GM21717 (cell line): Measurements from ENCODE around the gene CEP41.

Source experiments
- ATAC-seq: cut with Tn5 transposase; IDR thresholded peaks from one replicate; pipeline ENCODE4 v1.9.1; 2021; ENCODE audit warnings: mild to moderate bottlenecking, moderate library complexity; ENCODE audit not compliant: unreplicated experiment

CEP41 gene

DNA sequence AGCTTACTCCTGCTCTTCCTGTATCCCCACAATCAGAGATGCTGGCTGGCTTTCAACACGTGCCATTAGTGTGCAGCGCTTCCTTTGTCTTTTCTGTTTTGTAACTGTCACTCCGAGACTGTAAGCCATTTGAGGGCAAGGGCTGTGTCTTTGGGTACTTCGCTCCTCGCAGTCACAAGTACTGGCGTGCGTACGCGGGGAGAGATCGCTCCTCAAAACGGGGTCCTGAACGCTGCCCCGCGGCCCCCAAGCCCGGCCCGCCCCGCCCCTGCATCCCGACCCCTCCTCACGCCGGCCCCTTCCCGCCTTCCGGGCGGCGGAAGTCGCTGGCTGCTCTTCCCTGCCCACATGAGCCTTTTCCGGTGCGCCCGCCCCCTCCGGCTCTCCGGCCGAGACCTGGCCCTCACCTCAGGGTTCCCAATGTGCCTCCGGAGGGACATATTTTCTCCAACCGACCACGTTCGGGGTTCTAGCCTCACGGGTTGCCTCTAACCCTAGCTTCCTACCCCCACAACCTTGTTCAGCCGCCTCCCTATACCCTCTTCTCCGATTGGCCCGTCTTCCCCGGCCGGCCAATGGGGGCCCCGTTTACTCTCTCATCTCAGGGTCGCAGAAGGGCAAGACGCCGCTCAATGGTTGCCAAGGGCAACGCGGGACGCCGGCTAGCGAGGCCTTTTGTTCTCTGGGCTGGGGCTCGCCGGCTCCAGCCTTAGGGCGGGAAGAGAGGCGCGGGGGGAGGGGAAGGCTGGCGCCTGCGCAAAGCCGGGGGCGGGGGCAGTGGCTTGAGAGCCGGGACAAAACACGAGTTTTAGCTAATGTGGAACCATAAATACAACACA is at the start of gene CEP41:
Gene CEP41 (minus strand): TSS at position 490 of the 839 bp plus-strand sequence. CDS start 50 bp downstream, at position 440.
- peak; percentile 99 for ATAC-seq

DNA sequence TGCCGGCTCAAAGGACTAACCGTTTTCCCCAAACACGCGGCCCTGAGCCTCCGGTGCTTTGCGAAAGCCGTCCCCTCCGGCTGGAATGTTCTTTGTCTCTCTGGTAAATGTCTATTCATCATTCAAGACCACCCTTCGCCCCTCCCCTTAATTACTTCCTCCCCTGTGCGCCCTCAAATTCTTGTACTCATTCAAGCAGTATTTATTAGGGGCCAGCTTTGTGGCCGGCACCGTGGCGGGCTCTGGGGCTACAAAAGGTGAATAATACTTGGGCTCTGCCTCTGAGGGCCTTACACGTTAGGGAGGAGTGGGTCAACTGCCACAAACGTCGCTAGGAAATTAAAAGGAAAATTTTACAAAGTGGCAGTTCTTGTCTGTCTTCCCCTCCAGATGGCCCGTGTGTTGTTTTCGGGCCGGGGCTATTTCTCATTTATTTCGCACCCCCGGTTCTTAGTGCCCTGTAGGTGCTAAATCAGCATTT is 49.5 kb upstream of the CEP41 start:
- ATAC-seq = no peak

DNA sequence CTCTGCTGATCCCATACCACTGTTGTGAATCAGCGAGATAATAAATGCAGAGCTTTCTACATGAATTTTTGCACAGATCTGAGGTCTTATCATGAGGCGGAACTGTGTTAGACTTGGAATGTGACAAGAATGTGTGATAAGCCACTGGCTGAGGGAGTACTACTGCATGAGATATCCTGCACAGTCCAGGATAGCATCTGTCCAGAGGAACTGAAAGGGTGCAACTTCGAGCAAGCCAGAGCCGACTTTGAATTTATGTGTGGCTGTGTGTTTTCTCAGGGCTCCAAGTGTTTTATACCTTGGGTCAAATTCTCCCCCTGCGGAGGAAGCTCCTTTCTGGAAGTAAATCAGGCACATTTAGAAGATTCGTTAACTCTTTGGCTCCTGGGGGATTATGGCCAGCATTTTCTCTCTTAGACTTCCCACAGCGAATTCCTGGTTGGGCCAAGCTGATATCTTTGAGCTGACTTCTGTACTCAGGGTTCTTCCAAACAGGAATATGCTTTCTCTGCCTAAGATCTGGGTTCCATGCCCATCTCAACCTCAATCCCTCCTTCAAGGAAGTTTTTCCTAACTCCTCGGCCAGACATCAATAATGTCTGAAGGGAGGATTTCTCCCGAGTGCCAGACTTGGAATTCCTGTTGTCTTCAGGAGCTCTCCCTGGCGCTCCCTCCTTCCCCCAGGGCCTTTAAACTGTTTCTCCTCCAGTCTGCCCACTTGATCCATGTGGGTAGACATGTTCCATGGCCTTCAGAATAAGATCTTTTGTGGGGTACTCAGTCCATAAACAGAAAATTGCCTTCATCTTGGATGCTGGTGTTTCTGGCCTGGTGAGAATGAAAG is 48.5 kb upstream of the CEP41 start:
- no peak for ATAC-seq

GRCh38 chr7:130488392-130489139 is 47.8 kb upstream of the CEP41 start:
- no peak for ATAC-seq

DNA sequence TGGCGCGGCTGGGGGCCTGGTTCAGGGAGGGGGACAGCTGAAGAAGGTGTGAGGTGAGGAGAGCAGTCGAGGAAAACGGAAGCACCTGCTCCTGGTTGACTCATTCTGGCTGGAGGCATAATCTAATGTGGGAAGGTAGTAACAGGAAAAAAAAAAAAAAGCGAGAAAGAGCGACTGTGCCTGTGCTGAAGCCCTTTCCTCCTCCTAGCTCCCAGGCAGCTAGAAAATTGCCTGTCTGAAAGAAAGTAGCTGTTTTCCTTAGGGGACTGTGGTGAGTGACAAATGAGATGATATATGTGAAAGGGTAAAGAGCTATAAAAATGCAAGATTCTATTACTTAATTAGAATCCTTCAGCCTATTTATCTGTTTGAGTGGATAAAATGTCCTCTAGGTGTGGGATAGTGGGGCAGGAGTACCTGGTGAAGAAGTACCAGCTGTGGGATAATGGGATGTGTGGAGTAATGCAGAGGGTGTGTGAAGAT is 46.2 kb upstream of the CEP41 start:
- no peak for ATAC-seq

DNA sequence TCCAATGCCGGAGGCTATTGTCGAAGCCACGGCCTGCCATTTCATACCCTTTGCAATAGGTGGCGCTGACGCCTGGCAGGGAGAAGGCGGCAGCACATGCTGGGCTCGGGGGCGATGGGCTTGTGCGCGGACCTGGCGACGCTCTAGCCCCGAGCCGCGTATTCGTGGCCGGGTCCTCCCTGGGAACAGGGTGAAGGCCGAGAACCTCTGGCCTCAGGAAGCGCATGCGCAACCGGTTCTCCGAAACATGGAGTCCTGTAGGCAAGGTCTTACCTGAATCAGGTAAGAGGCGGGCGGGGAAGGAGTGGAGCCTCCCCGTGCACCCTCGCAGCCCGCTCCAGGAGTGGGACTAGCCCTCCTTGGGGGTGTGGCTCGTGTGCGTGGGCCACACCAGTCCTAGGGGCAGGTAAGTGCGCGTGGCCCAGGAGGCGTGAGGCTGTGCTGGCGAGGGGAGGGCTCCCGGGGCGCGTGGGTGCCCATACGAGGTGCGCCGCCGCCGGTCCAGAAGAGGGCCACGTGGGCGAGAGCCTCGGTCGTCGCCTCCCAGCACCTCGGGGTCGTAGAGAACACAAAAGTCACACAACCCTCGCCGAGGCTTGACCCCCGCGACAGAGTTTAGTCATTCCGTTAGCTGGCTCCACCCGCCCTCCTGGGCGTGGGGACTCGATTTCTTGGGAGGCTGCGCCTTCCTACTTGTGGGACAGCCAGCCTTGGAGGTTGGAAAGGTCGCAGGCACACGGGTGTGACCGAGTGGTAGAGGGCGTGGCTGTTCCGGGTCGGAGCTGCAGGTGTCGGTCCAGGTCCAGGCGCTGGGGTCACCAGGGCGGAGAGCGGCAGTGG is 45.5 kb upstream of the CEP41 start:
- no peak for ATAC-seq

DNA sequence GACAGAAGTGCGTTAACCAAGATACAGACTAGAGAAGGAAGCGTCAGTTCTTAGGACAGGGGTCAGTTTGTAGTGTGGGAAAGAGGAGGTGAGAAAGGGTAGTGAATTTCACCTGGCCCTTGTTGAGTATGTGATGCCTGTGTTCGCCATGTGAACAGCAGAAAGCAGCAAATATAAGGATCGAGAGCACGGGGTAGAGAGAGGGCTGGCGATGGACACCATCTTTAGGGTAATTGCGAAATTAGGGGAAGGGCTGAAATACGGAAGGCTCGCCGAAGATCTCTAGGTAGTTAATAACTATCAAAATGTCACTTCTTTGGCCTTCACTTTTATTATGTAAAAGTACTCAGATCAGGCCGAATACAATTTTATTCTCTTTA is 44.9 kb upstream of the CEP41 start:
- ATAC-seq = no peak

DNA sequence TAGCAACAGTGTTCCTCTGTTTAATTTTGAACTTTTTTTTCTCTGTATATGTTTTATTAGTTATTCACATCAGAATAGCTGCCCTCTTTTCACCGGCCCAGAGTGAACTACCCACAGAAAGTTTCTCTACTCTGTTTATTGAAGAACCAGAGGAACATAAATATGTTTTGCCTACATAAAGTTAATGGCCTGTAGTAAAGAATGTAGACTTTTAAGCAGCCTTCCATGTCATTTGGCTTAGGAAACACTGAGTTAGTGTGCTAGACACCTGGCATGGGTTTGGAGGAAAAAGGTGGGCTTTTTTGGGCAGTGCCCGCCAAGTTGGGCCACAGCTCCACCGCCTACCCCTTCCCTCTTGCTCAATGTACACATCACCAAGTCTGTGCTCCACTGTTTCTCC is 42.2 kb upstream of the CEP41 start:
- ATAC-seq = no peak

DNA sequence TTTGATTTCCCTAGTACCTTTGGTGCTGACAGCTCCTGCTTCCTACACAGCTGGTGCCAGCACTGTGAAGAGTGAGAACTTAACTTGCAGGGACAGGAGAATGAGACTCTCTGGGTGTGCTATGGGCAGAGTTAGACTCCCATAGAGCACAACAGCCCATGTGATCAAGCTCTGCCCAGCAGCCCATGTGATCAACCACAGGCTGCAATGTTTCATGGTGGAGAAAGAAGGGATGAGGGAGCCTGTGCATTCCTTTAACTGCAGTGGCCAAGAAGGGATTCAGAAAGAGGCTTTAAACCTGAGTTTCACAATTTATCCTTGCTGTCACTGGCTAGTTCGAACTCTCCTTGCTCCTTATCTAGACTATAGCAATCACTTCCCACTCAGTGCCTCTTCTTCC is 41.1 kb upstream of the CEP41 start:
- ATAC-seq = no peak

- no peak for ATAC-seq
Measured at GRCh38 chr7:130479716-130480400, 39.0 kb upstream of the CEP41 start.

DNA sequence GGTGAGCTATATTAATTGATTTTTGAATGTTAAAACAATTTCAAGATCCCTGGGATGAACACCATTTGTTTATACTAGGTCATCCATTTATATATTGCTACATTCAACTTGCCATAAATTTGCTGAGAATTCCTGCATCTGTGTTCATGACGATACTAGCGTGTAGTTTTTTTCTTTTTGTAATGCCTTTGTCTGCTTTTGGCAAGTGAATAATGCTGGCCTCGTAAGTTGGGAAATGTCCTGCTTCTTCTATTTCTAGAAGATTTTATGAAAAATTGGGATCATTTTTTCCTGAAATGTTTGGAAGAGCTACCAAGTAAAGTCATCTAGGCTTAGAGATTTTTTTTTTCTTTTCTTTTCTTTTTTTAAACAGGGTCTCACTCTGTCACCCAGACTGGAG is 38.2 kb upstream of the CEP41 start:
- ATAC-seq = no peak

GRCh38 chr7:130476297-130477150 is 35.7 kb upstream of the CEP41 start:
- ATAC-seq = no peak

DNA sequence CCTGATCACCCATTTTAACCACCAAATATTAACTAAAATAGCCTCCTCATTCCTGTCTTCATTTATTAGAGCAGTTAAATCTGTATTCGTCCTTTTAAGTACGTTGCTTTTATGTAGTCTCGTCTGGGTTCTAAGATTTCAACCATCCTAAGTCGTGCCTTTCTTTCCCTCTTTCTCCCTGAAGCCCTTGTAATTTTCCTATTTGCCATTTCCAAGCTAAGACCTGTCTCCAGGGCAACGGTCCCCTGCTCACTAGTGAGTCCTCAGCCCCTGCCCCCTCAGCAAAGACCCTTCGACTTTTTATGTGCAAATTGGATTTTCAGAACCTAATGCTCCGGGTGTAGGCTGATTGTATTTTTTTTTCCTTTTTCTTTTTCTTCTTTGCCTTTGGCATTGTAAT is 35.0 kb upstream of the CEP41 start:
- no peak for ATAC-seq

DNA sequence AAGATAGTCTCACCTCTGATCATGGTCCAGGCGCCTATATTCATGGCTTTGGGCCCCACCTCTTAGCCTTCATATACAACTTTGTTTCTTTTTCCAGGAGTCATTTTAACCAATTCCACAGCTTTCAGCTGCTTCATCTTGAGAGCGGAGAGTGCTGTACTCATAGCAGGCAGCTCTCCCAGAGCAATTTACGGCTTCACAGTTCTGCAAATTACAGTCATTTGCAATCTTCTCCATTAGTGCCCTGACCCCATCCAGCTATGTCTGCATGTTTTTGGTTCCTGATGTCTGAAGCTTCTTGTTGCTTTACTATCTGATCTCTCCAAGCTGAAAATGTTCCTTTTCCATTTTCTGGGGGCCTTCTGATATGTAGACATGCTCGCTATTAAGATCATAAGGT is 33.1 kb upstream of the CEP41 start:
- no peak for ATAC-seq

- ATAC-seq = no peak
Measured at GRCh38 chr7:130473289-130473688, 32.5 kb upstream of the CEP41 start.

- ATAC-seq = no peak
Measured at GRCh38 chr7:130471974-130472373, 31.2 kb upstream of the CEP41 start.

DNA sequence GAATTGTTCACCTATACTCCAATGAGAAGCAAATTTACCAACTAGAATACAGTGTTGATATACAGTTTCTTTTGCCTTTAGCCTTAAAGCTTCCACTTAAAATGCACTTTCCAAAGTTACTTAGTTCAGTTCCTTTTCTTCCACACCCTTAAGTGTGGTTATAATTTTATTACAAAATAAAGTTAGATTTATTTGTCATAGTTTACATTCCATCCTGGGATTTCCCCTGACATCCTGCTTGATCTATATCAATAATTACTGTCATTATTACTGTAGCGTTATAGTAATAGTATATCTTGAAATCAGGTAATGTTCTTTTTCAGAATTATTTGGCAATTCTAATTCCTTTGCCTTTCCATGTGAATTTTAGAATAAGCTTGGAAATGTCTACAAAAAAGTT is 27.8 kb upstream of the CEP41 start:
- ATAC-seq = no peak

GRCh38 chr7:130463553-130464434 is 23.0 kb upstream of the CEP41 start:
- no peak for ATAC-seq
